ENCODE data around the gene CAMK2N2. TPM values are rescaled to one million over a fixed set of nuclear protein-coding genes. Genes with fewer than 3 reads are reported as not detected.
A peak's percentile ranks its signal among the peaks of the same experiment; 100 is the strongest.
"Not testable (repeated sequence)": the region's sequence is repeated elsewhere in the genome, so short reads cannot be mapped to it uniquely, and the experiment has no call there.

Gene CAMK2N2
- total RNA-seq, 1 donor from 2014 or later, result not detected

- no peak for DNase-seq
Observed at GRCh38 chr3:184272269-184272668, 10.9 kb upstream of the CAMK2N2 start.

GRCh38 chr3:184267249-184267648 lies 5.9 kb upstream of the CAMK2N2 start:
- not testable (repeated sequence) for DNase-seq

GRCh38 chr3:184262764-184263179 lies 1.4 kb upstream of the CAMK2N2 start:
- DNase-seq, result no peak

- no peak for DNase-seq
Observed at GRCh38 chr3:184261854-184262763, 756 bp upstream of the CAMK2N2 start.

GRCh38 chr3:184260724-184261269 lies 556 bp downstream of the CAMK2N2 start:
- DNase-seq, result no peak

- no peak for DNase-seq
Observed at GRCh38 chr3:184259878-184260723, 1.3 kb downstream of the CAMK2N2 start.

- DNase-seq, result no peak
Observed at GRCh38 chr3:184259396-184259877, 1.9 kb downstream of the CAMK2N2 start.

- DNase-seq, result no peak
Observed at GRCh38 chr3:184258926-184259325, 2.4 kb downstream of the CAMK2N2 start.

- DNase-seq, result no peak
Observed at GRCh38 chr3:184257083-184257915, 4.1 kb downstream of the CAMK2N2 start.

GRCh38 chr3:184255291-184256039 lies 5.9 kb downstream of the CAMK2N2 start:
- DNase-seq, result no peak

- peak; percentile 46 for DNase-seq
Observed at GRCh38 chr3:184250167-184250828, 11.1 kb downstream of the CAMK2N2 start.

- DNase-seq, result peak; percentile 94
Observed at GRCh38 chr3:184249412-184250166, 11.8 kb downstream of the CAMK2N2 start, which contains the start of gene EEF1AKMT4. Gene EEF1AKMT4, plus strand, starts transcription at chr3:184249672. Its CDS starts 23 bp downstream, at chr3:184249695.

GRCh38 chr3:184248454-184249411 lies 12.6 kb downstream of the CAMK2N2 start, which contains the start of gene ALG3:
Gene ALG3, minus strand, starts transcription at chr3:184248962. Its CDS starts 22 bp downstream, at chr3:184248940.
- DNase-seq, result peak; percentile 78

GRCh38 chr3:184242297-184242685 lies 19.1 kb downstream of the CAMK2N2 start:
- no peak for DNase-seq

- DNase-seq, result no peak
Observed at GRCh38 chr3:184241447-184242296, 19.7 kb downstream of the CAMK2N2 start.

GRCh38 chr3:184241141-184241446 lies 20.3 kb downstream of the CAMK2N2 start:
- DNase-seq, result no peak
